ENCODE measurements around the gene RGS19. TPM values are rescaled to one million over a fixed set of nuclear protein-coding genes. Genes with fewer than 3 reads are reported as not detected.

The RGS19 gene
- total RNA-seq, 1 donor from 2014 or later, result 53.4 TPM

- no peak for TF ChIP-seq CTCF (IDR thresholded peaks at IDR 0.05)
- Mint-ChIP-seq H3K4me1 (peaks cover 12% of the 10 kb centered on the region), H3K4me3 (no peak within 1 kb of the TSS), H3K9me3 (no peaks in the 10 kb centered on the region), H3K36me3 (ENCODE audit: low read depth) (peaks cover 36% of the 10 kb centered on the region), H3K27ac (peak within 1 kb of the TSS; percentile 30), H3K27me3 (peaks cover 8% of the 10 kb centered on the region)
- DNase-seq (no peak), ATAC-seq (ENCODE audit: low read depth) (no peak)
- intact Hi-C loops (cut with micrococcal nuclease), result loop anchor here (5.0 kb wide), 2 partner anchors 66 to 499 kb away; partner anchors contain the start of gene PTK6
- ChIA-PET CTCF (interaction anchor here (1.1 kb wide), 1 partner anchor 48 kb away, joined by 3 read pairs; the partner anchor contains the start of gene LKAAEAR1), POLR2A (no interaction called here)
These were observed 43.4 kb downstream of the RGS19 start, which contains the start of gene C20orf204 for GRCh38 chr20:64035933-64036345. Gene C20orf204, plus strand, starts transcription at chr20:64036182. Its CDS starts 142 bp downstream, at chr20:64036324.

DNA sequence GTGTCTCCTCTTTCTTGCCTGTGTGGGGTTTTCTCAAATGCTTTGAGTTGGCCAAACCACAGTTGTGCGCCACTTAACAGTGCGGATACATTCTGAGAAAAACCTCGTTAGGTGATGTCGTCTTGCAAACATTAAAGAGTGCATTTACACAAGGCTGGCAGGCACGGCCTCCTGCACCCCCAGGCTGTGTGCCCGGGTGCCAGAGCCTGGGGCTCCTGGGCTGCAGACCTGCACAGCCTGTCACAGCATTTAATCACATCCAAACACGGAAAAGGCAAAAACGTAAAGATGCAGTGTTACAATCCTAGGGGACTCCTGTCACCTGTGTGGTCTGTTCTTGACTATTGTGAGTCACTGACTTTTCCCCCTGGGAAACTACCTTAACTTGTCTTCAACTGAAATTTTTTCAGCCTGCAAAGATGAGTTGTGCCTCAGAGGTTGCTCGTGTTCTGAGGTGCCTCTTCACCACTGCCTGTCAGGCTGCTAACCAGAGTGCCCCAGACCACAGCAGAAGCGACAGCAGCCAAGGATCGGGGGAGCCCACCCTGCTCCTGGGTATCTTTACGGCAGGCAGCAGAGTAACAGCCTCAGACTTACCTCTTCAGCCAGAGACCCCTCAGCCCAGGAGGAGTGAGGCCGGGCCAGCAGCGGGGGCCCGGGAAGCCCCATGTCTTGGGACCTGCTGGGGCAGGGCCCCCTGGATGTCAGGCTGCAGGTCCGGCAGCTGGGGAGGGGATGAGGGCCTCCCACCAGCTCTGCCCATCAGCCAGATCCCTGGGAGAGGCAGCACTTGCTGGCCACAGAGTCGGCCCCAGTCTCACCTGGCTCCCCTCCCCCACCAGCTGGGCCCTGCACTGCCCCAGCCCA, 44.0 kb downstream of the RGS19 start:
- ATAC-seq (ENCODE audit: low read depth), result no peak
- CTCF ChIA-PET, result interaction anchor here (1.1 kb wide), 1 partner anchor 49 kb away, joined by 3 read pairs; the partner anchor contains the start of gene LKAAEAR1
- POLR2A ChIA-PET, result no interaction called here
- no peaks in the 10 kb centered on the region for H3K9me3 Mint-ChIP-seq
- peaks cover 8% of the 10 kb centered on the region for H3K27me3 Mint-ChIP-seq
- no peak for TF ChIP-seq CTCF (IDR thresholded peaks at IDR 0.05)
- peaks cover 42% of the 10 kb centered on the region for H3K36me3 Mint-ChIP-seq (ENCODE audit: low read depth)
- no peak overlapping the region for H3K4me3 Mint-ChIP-seq
- H3K27ac Mint-ChIP-seq, result peak overlapping the region; percentile 30
- H3K4me1 Mint-ChIP-seq, result peaks cover 12% of the 10 kb centered on the region
- no peak for DNase-seq
- intact Hi-C loops (cut with micrococcal nuclease), result loop anchor here (5.0 kb wide), 2 partner anchors 67 to 498 kb away; partner anchors contain the start of gene PTK6

DNA sequence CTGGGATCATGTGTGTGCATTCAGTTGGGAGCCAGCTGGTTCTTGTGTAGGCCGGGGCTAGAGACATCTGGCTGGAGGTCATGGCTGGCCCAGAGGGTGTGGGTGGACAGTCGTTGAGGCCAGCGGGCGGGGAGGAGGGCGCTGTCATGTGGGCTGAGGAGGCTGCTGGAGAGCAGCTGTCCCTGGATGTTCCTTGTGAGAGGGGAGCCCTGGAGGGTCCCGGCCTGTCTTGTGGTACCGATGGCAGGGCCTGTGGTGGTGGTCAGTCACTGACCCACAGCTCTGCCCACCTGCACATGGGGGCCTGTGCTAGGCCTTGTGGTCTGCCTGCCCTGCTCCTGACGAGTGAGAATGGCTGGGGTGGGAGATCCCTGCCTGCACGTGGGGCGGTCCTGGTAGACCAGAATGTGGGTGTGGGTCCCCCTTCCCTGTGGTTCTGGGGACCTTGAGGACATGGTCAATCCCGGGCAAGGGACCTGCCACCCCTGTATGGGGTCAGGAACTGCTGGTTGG, 45.3 kb downstream of the RGS19 start:
- CTCF ChIA-PET, result no interaction called here
- intact Hi-C loops (cut with micrococcal nuclease), result no loop called here
- no peak overlapping the region for H3K4me3 Mint-ChIP-seq
- peaks cover 3% of the 10 kb centered on the region for H3K27me3 Mint-ChIP-seq
- peaks cover 55% of the 10 kb centered on the region for H3K36me3 Mint-ChIP-seq (ENCODE audit: low read depth)
- H3K27ac Mint-ChIP-seq, result no peak overlapping the region
- POLR2A ChIA-PET, result no interaction called here
- no peak for TF ChIP-seq CTCF (IDR thresholded peaks at IDR 0.05)
- H3K4me1 Mint-ChIP-seq, result peaks cover 6% of the 10 kb centered on the region
- no peak for DNase-seq
- H3K9me3 Mint-ChIP-seq, result no peaks in the 10 kb centered on the region
- ATAC-seq (ENCODE audit: low read depth), result no peak

DNA sequence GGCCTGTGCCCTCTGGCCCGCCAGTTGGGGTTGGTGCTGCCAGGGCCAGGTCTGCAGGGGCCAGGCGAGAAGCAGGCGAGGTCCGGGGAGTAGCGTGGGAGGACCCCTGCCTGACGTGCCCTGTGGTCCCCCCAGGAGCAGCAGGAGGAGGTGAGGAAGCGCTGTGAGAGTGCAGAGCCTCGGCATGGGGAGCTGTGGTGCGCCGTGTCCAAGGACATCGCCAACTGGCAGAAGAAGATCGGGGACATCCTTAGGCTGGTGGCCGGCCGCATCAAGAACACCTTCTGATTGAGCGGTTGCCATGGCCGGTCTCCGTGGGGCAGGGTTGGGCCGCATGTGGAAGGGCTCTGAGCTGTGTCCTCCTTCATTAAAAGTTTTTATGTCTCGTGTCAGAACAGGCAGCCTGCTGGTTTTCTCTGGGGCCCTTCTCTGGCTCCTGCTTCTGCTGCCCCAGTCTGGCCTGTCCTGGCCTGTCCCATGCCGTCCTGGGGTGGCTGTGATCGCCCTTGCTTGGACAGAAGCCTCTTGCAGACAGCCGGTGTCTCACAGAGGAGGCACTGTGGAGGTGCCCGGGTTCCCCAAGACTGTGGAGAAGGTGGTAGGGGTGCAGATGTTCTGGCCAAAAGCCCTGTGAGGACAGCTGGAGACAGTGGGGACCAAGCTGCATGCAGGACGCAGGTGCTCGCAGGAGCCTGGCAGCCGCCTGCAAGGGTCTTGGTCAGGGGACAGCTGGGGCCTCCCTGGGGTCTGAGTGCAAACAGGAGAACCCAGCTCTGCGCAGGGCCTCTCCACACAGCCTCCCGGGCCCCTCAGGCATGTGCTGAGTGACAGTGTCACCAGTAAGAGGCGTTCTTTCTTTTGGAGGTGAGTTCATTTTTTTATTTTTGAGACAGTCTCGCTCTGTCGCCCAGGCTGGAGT, 46.4 kb downstream of the RGS19 start:
- Mint-ChIP-seq H3K9me3 (no peaks in the 10 kb centered on the region), H3K4me1 (peaks cover 6% of the 10 kb centered on the region), H3K27ac (no peak overlapping the region), H3K4me3 (no peak overlapping the region), H3K36me3 (ENCODE audit: low read depth) (peaks cover 62% of the 10 kb centered on the region), H3K27me3 (peaks cover 3% of the 10 kb centered on the region)
- DNase-seq (no peak), ATAC-seq (ENCODE audit: low read depth) (no peak)
- POLR2A ChIA-PET, result no interaction called here
- intact Hi-C loops (cut with micrococcal nuclease), result no loop called here
- CTCF ChIA-PET, result no interaction called here
- TF ChIP-seq CTCF (IDR thresholded peaks at IDR 0.05), result no peak
